ENCODE data around the gene ZNF563.

Gene ZNF563

DNA sequence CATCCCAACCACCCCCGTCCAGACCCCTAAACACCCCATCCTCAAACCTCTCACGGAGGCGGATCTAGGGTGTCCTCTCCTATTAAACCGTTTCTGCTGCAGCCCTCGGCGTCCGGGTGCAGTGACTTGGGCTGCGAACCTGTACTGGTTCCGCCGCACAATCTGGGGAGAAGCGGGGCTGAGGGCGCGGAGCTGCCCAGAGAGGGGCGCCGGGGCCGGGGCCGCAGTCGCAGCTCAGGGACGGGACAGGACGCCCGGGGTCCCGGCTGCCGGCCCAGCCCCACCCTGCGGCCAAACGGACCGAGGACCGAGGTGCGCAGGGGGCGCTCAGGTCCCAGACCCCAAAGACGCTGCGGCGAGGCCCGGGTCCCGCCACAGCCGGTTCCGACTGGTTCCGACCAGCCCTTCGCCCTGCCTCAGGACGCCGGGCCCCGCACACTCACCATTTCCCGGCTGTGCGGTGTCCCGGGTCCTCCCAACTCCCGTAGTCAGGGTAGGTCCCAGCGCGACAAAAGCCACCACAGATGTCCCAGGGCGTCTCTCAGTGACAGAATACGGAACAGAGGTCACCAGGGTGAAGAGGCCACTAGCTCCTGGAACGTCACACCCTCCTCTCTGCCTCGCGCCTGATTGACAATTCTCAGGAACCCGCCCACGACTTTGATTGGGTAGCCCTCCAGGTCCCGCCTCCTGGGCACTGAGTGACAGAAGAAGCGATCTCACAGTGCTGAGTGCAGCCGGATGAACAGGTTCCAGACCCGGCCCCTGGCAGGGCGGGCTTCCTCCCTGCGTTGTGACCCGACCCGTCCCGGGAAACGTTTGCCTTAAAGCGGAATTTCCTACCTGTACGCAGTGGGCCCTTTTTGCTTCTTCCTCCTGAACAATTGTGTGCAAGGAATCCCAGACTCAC lies 38.9 kb downstream of the ZNF563 start, which contains the start of gene ZNF44:
ZNF44 (minus strand) TSS at position 635 of the 910 bp plus-strand sequence; CDS start at position 446, 189 bp downstream.
- peak; percentile 91 to 93 for DNase-seq (ENCODE audit: low read depth in 2 of 2)

DNA sequence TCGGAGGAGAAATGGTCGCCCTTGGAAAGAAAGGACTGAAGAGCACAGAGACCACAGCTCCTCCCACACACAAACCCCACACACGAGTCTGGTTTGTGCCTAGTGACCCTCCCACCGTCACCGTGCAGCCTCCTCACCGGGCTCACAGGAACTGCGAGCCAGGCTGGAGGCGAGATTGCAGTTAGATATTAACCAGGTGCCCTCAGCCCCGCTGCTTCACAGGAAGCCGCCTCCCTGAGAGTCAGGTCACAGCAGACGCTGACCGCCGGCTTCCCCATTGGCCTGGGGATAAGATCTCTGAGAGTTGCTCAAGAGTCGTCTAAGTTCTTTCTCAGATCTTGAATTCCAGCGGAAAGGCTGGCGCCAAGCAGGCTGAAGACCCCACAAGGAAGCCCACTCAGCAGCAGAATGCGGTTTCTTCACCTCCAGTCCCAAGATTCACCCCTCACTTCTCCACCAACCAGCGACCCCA lies 39.6 kb downstream of the ZNF563 start:
- DNase-seq (ENCODE audit: low read depth in 2 of 2): peak; percentile 39 to 41

DNA sequence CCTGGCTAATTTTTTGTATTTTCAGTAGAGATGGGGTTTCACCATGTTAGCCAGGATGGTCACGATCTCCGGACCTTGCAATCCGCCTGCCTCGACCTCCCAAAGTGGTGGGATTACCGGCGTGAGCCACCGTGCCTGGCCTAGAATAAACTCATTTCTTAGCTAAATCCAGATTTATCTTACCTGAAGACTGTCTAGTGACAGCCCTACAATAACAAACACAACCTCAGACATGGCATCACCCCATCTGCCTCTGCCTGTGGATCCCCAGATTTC lies 43.7 kb downstream of the ZNF563 start:
- no peak for DNase-seq (ENCODE audit: low read depth in 2 of 2)

DNA sequence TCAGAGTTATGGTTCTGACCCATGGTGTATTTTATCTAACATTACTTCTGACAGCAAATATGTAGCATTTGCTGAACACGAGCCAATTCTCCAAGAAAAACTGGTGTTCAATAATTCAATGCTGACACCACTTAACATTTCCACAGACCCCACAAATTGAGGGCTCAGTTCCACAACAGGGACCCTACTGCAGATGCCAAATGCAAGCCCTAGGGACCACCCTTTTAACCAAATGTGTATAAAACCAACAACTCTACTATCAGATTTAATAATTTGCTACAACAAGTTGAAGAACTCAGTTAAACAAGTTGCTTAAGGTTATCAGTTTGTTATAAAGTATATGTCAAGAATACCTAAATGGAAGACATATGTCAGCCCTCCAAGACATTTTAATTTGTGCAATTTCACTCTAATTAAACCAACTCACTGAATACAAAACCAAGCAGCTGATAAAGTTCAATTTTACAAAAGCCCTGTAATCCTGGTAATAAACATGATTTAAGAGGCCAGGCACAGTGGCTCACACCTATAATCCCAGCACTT lies 45.4 kb downstream of the ZNF563 start:
- no peak for DNase-seq (ENCODE audit: low read depth in 2 of 2)

DNA sequence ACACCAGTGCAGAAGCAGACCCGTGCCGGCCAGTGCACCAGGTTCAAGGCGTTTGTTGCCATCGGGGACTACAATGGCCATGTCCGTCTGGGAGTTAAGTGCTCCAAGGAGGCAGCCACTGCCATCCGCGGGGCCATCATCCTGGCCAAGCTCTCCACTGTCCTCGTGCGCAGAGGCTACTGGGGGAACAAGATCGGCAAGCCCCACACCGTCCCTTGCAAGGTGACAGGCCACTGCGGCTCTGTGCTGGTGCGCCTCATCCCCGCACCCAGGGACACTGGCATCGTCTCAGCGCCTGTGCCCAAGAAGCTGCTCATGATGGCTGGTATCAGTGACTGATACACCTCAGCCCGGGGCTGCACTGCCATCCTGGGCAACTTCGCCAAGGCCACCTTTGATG lies 48.8 kb downstream of the ZNF563 start:
- DNase-seq (ENCODE audit: low read depth in 2 of 2): no peak

DNA sequence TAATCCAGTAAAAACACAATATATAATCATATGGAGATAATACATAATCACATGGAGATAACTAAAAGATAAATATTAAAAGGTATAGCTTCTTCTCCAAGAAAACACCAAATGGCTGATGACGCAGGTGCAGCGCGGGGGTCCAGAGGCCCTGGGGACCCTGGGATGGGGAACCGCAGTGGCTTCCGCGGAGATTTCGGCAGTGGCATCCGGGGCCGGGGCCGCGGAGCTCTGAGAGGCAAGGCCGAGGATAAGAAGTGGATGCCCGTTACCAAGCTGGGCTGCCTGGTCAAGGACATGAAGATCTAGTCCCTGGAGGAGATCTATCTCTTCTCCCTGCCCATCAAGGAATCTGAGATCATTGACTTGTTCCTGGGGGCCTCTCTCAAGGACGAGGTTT lies 49.2 kb downstream of the ZNF563 start:
- no peak for DNase-seq (ENCODE audit: low read depth in 2 of 2)

DNA sequence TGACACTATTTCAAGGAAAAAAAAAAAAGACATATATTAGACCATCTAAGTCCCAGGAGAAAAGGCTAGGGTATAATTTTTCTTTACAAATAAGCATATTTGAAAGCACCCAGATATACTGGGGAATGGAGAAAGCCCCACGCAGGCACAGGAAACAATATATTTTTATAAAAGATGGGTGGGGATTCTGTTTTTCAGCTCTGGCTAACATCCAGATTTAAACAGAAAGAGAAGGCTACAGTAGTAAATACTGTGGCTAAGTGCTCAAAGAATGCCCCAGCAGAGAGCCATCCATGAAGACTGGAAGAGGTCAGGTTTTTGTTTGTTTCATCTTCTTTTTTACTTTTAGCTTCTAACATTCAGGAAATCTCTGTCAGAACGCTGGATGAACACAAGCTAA lies 54.7 kb downstream of the ZNF563 start:
- no peak for DNase-seq (ENCODE audit: low read depth in 2 of 2)

DNA sequence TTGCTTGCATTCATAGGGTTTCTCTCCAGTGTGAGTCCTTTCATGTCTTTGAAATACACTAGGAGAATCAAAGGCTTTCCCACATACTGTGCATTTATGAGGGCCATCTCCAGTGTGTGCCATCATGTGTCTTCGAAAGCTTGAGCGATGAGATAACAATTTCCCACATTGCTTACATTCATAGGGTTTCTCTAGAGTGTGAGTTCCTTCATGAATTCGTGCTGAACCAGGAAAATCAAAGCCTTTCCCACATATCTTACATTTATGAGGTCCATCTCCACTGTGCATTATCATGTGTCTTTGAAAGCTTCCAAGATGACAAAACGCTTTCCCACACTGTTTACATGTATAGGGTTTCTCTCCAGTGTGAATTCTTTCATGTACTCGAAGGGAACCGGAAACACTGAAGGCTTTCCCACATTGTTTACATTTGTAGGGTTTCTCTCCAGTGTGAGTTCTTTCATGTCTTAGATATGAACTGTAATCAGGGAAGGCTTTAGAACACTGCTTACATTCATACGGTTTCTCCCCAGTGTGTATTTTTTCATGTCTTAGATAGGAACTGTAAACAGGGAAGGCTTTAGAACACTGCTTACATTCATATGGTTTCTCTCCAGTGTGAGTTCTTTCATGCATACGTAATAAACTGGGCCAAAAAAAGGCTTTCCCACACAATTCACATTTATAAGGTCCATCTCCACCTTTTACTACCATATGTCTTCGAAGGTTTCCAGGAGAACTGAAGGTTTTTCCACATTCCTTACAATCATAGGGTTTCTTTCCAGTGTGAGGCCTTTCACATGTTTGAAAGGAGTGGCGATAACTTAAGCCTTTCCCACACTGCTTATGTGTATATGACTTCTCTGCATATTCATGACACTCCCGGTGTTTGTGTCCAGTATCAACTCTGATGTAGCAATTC lies 60.2 kb downstream of the ZNF563 start:
- no peak for DNase-seq (ENCODE audit: low read depth in 2 of 2)

DNA sequence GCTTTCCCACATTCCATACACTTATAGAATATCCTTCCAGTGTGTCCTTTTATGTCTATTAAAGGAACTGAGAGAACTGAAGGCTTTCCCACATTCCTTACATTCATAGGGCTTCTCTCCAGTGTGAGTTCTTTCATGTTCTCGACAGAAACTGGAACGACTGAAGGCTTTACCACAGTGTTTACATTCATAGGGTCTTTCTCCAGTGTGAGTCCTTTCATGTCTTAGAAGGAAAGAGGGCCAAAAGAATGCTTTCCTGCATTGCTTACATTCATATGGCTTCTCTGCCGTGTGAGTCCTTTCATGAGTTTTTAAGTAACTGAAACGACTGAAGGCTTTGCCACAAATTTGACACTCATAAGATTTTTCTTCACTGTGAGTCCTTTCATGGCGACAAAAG lies 61.0 kb downstream of the ZNF563 start:
- no peak for DNase-seq (ENCODE audit: low read depth in 2 of 2)

DNA sequence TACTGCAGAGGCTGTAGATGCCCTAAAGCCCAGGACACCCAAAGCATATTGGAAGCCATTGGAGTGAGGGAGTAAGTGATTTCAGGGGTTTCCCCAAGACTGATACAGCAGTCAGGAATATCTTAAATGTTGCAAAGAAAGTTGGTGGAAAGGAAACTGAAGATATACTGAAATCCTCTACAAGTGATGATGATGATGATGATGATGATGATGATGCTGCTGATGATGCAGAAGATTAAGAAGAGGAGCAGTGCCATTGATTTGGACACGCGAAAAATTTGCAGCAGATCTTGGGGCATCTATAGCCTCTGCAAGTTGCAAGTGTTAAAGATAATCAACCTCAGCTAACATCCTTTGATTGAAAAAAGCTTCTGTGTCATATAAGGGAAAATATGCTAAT lies 62.6 kb downstream of the ZNF563 start:
- no peak for DNase-seq (ENCODE audit: low read depth in 2 of 2)
